ENCODE data around the gene MELK. TPM values are rescaled to one million over a fixed set of nuclear protein-coding genes. Genes with fewer than 3 reads are reported as not detected.

Gene MELK
- total and polyA plus RNA-seq, 2 of the 13 experiments (the other 11 are each of a cell fraction or from before 2014, with no cell fraction given) = 16.7 to 50.4 TPM

DNA sequence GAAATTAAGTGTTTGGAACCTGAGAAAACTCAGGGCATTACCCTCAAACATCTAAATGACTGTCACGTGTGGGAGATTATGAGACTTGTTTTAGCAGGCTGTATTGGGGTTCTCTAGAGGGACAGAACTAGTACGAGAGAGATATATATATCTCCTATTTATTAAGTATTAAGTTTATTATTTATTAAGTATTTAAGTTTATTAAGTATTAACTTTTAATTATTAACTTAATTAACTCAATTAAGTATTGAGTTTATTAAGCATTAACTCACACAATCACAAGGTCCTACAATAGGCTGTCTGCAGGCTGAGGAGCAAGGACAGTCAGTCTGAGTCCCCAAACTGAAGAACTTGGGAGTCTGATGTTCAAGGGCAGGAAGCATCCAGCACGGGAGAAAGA is 113.8 kb downstream of the MELK start:
- DNase-seq (ENCODE audit: low spot score) = no peak
- no peak overlapping the region for H3K4me2 ChIP-seq (ENCODE audit: low read depth, low read length)
- BruUV-seq (replicated peaks) = no TSS peak
- intact Hi-C loops (cut with micrococcal nuclease; ENCODE audit: unreplicated experiment) = no loop called here
- H3K79me2 ChIP-seq (ENCODE audit: insufficient read depth, low read length) = no peaks in the 10 kb centered on the region
- CTCF ChIA-PET (ENCODE audit: low intra/inter-chr PET ratio, low total read pairs) = no interaction called here
- in situ Hi-C loops (cut with HindIII; ENCODE audit: extremely low pct_ligation_motif_present, low pct_unique_long_range_greater_than_20kb) = no loop called here
- H3K36me3 ChIP-seq (replicated peaks in 1 of 2; ENCODE audit: control insufficient read depth in 1 of 2, insufficient read depth in 2 of 2, low read length in 2 of 2) = no peaks in the 10 kb centered on the region
- no peak overlapping the region for H3K4me3 ChIP-seq (replicated peaks in 1 of 3; ENCODE audit: insufficient read depth in 1 of 3, low read depth in 2 of 3, low read length in 3 of 3)
- POLR2A ChIA-PET = no interaction called here
- H3K4me1 ChIP-seq (ENCODE audit: insufficient read depth, low read length) = no peaks in the 10 kb centered on the region
- no peak overlapping the region for H3K9ac ChIP-seq (ENCODE audit: insufficient read depth, low read depth, low read length)
- peaks cover 7% of the 10 kb centered on the region for H3K9me3 ChIP-seq (ENCODE audit: low read length)
- no peak overlapping the region for H3K27ac ChIP-seq (ENCODE audit: extremely low read length, insufficient read depth, low read length)
- ATAC-seq = no peak
- WGBS (ENCODE audit: low lambda C conversion rate) = 63% methylated on average over 3 of the region's 3 CpGs
- FAIRE-seq = no peak
- no peaks in the 10 kb centered on the region for H4K20me1 ChIP-seq (ENCODE audit: insufficient read depth, low read length)
- no peak overlapping the region for H2AFZ ChIP-seq (ENCODE audit: low read length)
- H3K27me3 ChIP-seq (ENCODE audit: control insufficient read depth in 1 of 2, insufficient read depth in 2 of 2, low read length in 2 of 2) = no peaks in the 10 kb centered on the region
- no peak for TF ChIP-seq SALL1 (CRISPR knock-in tag; IDR thresholded peaks at IDR 0.05)
- TF ChIP-seq, protein P1, sequence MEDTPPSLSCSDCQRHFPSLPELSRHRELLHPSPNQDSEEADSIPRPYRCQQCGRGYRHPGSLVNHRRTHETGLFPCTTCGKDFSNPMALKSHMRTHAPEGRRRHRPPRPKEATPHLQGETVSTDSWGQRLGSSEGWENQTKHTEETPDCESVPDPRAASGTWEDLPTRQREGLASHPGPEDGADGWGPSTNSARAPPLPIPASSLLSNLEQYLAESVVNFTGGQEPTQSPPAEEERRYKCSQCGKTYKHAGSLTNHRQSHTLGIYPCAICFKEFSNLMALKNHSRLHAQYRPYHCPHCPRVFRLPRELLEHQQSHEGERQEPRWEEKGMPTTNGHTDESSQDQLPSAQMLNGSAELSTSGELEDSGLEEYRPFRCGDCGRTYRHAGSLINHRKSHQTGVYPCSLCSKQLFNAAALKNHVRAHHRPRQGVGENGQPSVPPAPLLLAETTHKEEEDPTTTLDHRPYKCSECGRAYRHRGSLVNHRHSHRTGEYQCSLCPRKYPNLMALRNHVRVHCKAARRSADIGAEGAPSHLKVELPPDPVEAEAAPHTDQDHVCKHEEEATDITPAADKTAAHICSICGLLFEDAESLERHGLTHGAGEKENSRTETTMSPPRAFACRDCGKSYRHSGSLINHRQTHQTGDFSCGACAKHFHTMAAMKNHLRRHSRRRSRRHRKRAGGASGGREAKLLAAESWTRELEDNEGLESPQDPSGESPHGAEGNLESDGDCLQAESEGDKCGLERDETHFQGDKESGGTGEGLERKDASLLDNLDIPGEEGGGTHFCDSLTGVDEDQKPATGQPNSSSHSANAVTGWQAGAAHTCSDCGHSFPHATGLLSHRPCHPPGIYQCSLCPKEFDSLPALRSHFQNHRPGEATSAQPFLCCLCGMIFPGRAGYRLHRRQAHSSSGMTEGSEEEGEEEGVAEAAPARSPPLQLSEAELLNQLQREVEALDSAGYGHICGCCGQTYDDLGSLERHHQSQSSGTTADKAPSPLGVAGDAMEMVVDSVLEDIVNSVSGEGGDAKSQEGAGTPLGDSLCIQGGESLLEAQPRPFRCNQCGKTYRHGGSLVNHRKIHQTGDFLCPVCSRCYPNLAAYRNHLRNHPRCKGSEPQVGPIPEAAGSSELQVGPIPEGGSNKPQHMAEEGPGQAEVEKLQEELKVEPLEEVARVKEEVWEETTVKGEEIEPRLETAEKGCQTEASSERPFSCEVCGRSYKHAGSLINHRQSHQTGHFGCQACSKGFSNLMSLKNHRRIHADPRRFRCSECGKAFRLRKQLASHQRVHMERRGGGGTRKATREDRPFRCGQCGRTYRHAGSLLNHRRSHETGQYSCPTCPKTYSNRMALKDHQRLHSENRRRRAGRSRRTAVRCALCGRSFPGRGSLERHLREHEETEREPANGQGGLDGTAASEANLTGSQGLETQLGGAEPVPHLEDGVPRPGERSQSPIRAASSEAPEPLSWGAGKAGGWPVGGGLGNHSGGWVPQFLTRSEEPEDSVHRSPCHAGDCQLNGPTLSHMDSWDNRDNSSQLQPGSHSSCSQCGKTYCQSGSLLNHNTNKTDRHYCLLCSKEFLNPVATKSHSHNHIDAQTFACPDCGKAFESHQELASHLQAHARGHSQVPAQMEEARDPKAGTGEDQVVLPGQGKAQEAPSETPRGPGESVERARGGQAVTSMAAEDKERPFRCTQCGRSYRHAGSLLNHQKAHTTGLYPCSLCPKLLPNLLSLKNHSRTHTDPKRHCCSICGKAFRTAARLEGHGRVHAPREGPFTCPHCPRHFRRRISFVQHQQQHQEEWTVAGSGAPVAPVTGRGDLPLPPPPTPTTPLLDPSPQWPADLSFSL (CRISPR knock-in tag; IDR thresholded peaks at IDR 0.05) = no peak
- no peak for TF ChIP-seq ZNF124 (CRISPR knock-in tag; IDR thresholded peaks at IDR 0.05)
- TF ChIP-seq, protein P2, sequence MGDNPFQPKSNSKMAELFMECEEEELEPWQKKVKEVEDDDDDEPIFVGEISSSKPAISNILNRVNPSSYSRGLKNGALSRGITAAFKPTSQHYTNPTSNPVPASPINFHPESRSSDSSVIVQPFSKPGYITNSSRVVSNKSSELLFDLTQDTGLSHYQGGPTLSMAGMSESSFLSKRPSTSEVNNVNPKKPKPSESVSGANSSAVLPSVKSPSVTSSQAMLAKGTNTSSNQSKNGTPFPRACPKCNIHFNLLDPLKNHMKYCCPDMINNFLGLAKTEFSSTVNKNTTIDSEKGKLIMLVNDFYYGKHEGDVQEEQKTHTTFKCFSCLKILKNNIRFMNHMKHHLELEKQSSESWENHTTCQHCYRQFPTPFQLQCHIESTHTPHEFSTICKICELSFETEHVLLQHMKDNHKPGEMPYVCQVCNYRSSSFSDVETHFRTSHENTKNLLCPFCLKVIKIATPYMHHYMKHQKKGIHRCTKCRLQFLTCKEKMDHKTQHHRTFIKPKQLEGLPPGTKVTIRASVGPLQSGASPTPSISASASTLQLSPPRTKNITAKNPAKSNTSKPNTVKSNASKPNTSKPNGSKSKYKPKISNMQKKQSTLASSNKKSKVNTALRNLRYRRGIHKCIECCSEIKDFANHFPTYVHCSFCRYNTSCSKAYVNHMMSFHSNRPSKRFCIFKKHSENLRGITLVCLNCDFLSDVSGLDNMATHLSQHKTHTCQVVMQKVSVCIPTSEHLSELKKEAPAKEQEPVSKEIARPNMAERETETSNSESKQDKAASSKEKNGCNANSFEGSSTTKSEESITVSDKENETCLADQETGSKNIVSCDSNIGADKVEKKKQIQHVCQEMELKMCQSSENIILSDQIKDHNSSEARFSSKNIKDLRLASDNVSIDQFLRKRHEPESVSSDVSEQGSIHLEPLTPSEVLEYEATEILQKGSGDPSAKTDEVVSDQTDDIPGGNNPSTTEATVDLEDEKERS (CRISPR knock-in tag; IDR thresholded peaks at IDR 0.05) = no peak
- TF ChIP-seq, protein P3, sequence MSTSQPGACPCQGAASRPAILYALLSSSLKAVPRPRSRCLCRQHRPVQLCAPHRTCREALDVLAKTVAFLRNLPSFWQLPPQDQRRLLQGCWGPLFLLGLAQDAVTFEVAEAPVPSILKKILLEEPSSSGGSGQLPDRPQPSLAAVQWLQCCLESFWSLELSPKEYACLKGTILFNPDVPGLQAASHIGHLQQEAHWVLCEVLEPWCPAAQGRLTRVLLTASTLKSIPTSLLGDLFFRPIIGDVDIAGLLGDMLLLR (CRISPR knock-in tag; IDR thresholded peaks at IDR 0.05) = no peak
- TF ChIP-seq, protein P4, sequence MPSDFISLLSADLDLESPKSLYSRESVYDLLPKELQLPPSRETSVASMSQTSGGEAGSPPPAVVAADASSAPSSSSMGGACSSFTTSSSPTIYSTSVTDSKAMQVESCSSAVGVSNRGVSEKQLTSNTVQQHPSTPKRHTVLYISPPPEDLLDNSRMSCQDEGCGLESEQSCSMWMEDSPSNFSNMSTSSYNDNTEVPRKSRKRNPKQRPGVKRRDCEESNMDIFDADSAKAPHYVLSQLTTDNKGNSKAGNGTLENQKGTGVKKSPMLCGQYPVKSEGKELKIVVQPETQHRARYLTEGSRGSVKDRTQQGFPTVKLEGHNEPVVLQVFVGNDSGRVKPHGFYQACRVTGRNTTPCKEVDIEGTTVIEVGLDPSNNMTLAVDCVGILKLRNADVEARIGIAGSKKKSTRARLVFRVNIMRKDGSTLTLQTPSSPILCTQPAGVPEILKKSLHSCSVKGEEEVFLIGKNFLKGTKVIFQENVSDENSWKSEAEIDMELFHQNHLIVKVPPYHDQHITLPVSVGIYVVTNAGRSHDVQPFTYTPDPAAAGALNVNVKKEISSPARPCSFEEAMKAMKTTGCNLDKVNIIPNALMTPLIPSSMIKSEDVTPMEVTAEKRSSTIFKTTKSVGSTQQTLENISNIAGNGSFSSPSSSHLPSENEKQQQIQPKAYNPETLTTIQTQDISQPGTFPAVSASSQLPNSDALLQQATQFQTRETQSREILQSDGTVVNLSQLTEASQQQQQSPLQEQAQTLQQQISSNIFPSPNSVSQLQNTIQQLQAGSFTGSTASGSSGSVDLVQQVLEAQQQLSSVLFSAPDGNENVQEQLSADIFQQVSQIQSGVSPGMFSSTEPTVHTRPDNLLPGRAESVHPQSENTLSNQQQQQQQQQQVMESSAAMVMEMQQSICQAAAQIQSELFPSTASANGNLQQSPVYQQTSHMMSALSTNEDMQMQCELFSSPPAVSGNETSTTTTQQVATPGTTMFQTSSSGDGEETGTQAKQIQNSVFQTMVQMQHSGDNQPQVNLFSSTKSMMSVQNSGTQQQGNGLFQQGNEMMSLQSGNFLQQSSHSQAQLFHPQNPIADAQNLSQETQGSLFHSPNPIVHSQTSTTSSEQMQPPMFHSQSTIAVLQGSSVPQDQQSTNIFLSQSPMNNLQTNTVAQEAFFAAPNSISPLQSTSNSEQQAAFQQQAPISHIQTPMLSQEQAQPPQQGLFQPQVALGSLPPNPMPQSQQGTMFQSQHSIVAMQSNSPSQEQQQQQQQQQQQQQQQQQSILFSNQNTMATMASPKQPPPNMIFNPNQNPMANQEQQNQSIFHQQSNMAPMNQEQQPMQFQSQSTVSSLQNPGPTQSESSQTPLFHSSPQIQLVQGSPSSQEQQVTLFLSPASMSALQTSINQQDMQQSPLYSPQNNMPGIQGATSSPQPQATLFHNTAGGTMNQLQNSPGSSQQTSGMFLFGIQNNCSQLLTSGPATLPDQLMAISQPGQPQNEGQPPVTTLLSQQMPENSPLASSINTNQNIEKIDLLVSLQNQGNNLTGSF (CRISPR knock-in tag; IDR thresholded peaks at IDR 0.05) = no peak
- no peak for TF ChIP-seq ATM (IDR thresholded peaks at IDR 0.05; ENCODE audit: borderline replicate concordance)
- TF ChIP-seq PLRG1 (conservative IDR thresholded peaks at IDR 0.05) = no peak
- TF ChIP-seq ZNF616 (CRISPR knock-in tag; IDR thresholded peaks at IDR 0.05; ENCODE audit: low read depth) = no peak
